Measurements from ENCODE around the gene CCR6. TPM values are rescaled to one million over a fixed set of nuclear protein-coding genes. Genes with fewer than 3 reads are reported as not detected.

The CCR6 gene
- total and polyA plus RNA-seq, 2 of the 13 experiments (the other 11 are each of a cell fraction or from before 2014, with no cell fraction given) = 4.5 to 8.7 TPM

DNA sequence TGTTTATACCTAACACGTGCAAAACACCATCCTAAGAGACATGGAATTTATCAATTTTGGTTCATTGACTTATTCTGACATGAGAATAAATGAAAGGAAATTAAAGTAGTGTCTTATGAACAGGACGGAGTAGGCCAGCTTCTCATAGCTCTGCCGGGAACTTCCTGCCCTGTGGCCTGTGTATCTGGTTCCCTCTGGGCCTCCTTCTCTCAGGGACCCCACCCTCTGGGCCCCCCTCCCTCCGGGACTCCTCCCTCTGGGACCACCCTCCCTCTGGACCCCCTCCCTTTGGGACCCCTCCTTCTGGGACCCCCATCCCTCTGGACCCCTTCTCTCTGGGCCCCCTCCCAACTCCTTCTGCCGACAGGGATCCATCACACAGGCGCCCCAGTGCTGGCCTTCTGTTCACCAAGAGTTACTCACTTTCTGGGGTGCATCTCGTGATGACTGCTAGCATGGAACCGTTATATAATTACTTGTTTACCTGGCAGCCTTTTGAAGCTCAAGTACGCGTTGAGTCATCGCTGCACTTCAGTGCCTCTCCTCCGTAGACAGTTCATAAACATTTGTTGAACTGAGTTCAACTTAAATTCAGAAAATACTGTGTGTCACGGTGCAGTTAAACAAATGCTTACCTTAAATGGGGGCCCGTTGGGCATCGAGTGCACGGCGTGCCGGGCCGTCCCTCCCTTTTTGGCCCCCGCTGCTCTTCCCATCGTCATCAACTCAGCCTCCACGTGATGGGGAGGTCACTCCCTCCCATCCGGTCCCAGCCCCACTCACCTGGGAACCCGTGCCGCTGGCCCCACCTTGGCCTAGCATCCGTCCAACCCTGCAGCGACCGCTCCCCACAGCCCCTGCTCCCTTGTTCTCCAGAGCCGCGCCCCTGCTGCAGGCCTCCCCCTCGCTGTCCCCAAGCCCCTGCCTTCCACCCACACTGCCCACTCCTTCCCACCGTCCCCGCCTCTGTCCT is 8.1 kb downstream of the CCR6 start (continued):
- TF ChIP-seq ZNF543 (CRISPR knock-in tag; IDR thresholded peaks at IDR 0.05) = no peak
- 0 out of 2 replicates have a peak, but pooled peaks have one; percentile 23 for TF ChIP-seq AKAP8 (CRISPR knock-in tag; IDR thresholded peaks at IDR 0.05)
- TF ChIP-seq RARA (CRISPR knock-in tag; IDR thresholded peaks at IDR 0.05) = peak; percentile 99
- TF ChIP-seq GATA4 (IDR thresholded peaks at IDR 0.05; ENCODE audit: borderline replicate concordance, low read depth) = 0 out of 2 replicates have a peak, but pooled peaks have one; percentile 41
- no peak for TF ChIP-seq ZNF296 (CRISPR knock-in tag; conservative IDR thresholded peaks at IDR 0.05)
- 0 out of 2 replicates have a peak, but pooled peaks have one; percentile 30 for TF ChIP-seq ZBTB42 (CRISPR knock-in tag; IDR thresholded peaks at IDR 0.05)
- TF ChIP-seq NRL (CRISPR knock-in tag; IDR thresholded peaks at IDR 0.05; ENCODE audit: borderline replicate concordance) = peak; percentile 30
- no peak; the same call in 1 of the 2 replicates for TF ChIP-seq KMT2A (CRISPR knock-in tag; IDR thresholded peaks at IDR 0.05)
- TF ChIP-seq FOXA3 (CRISPR knock-in tag; IDR thresholded peaks at IDR 0.05) = peak; percentile 97
- TF ChIP-seq HMG20B (CRISPR knock-in tag; conservative IDR thresholded peaks at IDR 0.05) = 0 out of 2 replicates have a peak, but pooled peaks have one; percentile 57
- TF ChIP-seq ZMYM4 (CRISPR knock-in tag; IDR thresholded peaks at IDR 0.05) = peak; percentile 43; the same call in 1 of the 2 replicates
- no peak for TF ChIP-seq POLR2A (IDR thresholded peaks at IDR 0.05; ENCODE audit: insufficient read depth in 1 of 2, low read depth in 2 of 2, low read length in 2 of 2)
- TF ChIP-seq GATAD2A (CRISPR knock-in tag; IDR thresholded peaks at IDR 0.05) = peak; percentile 92
- TF ChIP-seq IKZF4 (CRISPR knock-in tag; IDR thresholded peaks at IDR 0.05; ENCODE audit: borderline replicate concordance, low read depth, not compliant biosample characterization) = no peak
- peak; percentile 95 for TF ChIP-seq BCL6 (CRISPR knock-in tag; IDR thresholded peaks at IDR 0.05)
- TF ChIP-seq NCOR1 (IDR thresholded peaks at IDR 0.05; ENCODE audit: borderline replicate concordance, low read length) = peak; percentile 67; the same call in 1 of the 2 replicates
- 0 out of 2 replicates have a peak, but pooled peaks have one; percentile 27 for TF ChIP-seq HNRNPL (IDR thresholded peaks at IDR 0.05; ENCODE audit: low read depth, low read length)
- 0 out of 2 replicates have a peak, but pooled peaks have one; percentile 25 for TF ChIP-seq FLYWCH1 (CRISPR knock-in tag; IDR thresholded peaks at IDR 0.05)
- TF ChIP-seq TBX2 (CRISPR knock-in tag; IDR thresholded peaks at IDR 0.05; ENCODE audit: borderline replicate concordance) = peak; percentile 67; the same call in 1 of the 2 replicates
- TF ChIP-seq, protein P1, sequence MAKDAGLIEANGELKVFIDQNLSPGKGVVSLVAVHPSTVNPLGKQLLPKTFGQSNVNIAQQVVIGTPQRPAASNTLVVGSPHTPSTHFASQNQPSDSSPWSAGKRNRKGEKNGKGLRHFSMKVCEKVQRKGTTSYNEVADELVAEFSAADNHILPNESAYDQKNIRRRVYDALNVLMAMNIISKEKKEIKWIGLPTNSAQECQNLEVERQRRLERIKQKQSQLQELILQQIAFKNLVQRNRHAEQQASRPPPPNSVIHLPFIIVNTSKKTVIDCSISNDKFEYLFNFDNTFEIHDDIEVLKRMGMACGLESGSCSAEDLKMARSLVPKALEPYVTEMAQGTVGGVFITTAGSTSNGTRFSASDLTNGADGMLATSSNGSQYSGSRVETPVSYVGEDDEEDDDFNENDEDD (CRISPR knock-in tag; IDR thresholded peaks at IDR 0.05; ENCODE audit: borderline replicate concordance) = peak; percentile 76; the same call in 1 of the 2 replicates
- peak; percentile 92 for TF ChIP-seq TCF7 (IDR thresholded peaks at IDR 0.05; ENCODE audit: low read depth)
- TF ChIP-seq EP300 (IDR thresholded peaks at IDR 0.05; ENCODE audit: low read depth in 2 of 2, low read length in 2 of 2) = peak in 1 of 2 experiments; percentile 86; a peak in 2 of 4 replicates
- peak; percentile 78; the same call in 1 of the 2 replicates for TF ChIP-seq EP300 (CRISPR knock-in tag; IDR thresholded peaks at IDR 0.05; ENCODE audit: borderline replicate concordance)
- peak; percentile 69; the same call in 1 of the 2 replicates for TF ChIP-seq YEATS2 (CRISPR knock-in tag; IDR thresholded peaks at IDR 0.05; ENCODE audit: borderline replicate concordance)
- TF ChIP-seq, protein P2, sequence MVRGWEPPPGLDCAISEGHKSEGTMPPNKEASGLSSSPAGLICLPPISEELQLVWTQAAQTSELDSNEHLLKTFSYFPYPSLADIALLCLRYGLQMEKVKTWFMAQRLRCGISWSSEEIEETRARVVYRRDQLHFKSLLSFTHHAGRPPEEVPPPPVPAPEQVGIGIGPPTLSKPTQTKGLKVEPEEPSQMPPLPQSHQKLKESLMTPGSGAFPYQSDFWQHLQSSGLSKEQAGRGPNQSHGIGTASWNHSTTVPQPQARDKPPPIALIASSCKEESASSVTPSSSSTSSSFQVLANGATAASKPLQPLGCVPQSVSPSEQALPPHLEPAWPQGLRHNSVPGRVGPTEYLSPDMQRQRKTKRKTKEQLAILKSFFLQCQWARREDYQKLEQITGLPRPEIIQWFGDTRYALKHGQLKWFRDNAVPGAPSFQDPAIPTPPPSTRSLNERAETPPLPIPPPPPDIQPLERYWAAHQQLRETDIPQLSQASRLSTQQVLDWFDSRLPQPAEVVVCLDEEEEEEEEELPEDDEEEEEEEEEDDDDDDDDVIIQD (CRISPR knock-in tag; IDR thresholded peaks at IDR 0.05; ENCODE audit: low read depth) = peak; percentile 94
- peak; percentile 55 for TF ChIP-seq PHF5A (CRISPR knock-in tag; IDR thresholded peaks at IDR 0.05; ENCODE audit: low read depth, unreplicated experiment)
- TF ChIP-seq ZNF782 (CRISPR knock-in tag; IDR thresholded peaks at IDR 0.05; ENCODE audit: borderline replicate concordance) = no peak

All from HepG2 (cell line).